ENCODE measurements around the gene RHO. TPM values are rescaled to one million over a fixed set of nuclear protein-coding genes. Genes with fewer than 3 reads are reported as not detected.
"Not testable (repeated sequence)": the region's sequence is repeated elsewhere in the genome, so short reads cannot be mapped to it uniquely, and the experiment has no call there.

RHO gene
- total RNA-seq, 3 donors from 2014 or later (not counting 1 experiment from before 2014, with no cell fraction given) = not detected

DNA sequence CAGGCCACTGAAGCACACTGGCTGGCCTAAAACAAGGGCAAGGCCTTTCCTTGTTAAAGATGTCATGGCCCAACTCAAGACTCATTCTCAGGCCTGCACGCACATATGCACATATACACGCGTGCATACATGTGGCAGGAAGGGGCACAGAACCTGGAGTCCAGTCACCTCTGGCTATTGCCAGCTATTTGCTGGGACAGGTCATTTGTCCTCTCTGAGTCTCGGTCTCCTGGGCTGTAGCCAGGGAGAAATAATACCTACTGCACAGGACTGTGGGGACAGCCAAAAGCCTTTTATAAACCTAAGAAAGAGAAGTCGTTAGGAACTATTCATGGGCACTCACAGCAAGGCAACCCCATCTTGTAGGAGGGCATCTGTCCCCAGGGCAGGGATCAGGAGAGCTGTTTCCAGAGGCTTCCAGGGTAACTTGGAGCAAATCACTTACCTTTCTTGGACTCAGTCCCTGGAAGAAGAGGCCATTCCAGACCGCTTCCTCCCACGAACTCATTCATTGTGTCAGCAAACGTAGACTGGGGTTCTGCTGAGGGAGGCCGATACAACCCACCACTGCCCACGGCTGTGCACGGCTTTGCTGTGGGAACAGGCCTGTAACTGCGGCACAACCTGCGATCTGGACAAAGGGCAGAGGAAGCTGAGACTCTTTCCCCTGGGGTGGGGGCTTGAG lies 41.1 kb upstream of the RHO start:
- peaks cover 5% of the 10 kb centered on the region for H3K4me1 ChIP-seq (ENCODE audit: control insufficient read depth, insufficient read depth, low read length)

DNA sequence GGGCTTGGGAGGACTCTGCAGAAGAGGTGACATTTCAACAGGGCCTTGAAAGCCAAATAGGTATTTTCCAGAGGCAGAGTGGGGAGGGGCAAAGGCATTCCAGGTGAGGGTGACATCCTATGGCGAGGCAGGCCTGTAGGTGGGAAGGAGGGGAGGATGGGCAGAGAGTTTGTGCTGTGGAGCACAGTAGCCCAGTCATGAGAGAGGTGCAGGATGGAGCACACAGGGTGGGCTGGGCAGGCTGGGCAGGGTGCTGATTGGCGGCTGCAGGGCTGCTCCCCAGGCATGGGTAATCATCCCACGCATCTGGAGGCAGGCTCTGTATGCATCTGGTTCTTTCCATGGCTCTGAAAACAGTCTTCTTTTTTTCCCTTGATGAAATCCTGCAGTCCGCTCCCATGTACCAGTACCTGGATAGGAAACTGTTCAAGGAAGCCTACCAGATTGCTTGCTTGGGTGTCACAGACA lies 40.5 kb upstream of the RHO start:
- intact Hi-C loops (cut with micrococcal nuclease); ATAC-seq; H3K27me3 Mint-ChIP-seq (ENCODE audit: low read depth in 2 of 2); H3K9me3 Mint-ChIP-seq; H3K9me3 ChIP-seq (ENCODE audit: control insufficient read depth, insufficient read depth, low read length); H3K4me3 ChIP-seq (ENCODE audit: low read length); H3K27me3 ChIP-seq (ENCODE audit: control insufficient read depth, insufficient read depth, low read length); H3K4me1 Mint-ChIP-seq; H3K27ac Mint-ChIP-seq; H3K4me1 ChIP-seq (ENCODE audit: control insufficient read depth, insufficient read depth, low read length); H3K27ac ChIP-seq (ENCODE audit: low read length); H3K4me3 Mint-ChIP-seq; H3K36me3 ChIP-seq (ENCODE audit: control insufficient read depth, insufficient read depth, low read length); H3K36me3 Mint-ChIP-seq; DNase-seq: not testable (repeated sequence)
- 97% methylated on average over 4 of the region's 4 CpGs for WGBS (ENCODE audit: insufficient coverage)

More for the DNA sequence above, 41.1 kb upstream of the RHO start:
- Mint-ChIP-seq H3K9me3 (no peaks in the 10 kb centered on the region), H3K4me1 (peaks cover 0 to 9% of the 10 kb centered on the region in 2 donors), H3K27ac (no peak overlapping the region), H3K36me3 (no peaks in the 10 kb centered on the region), H3K27me3 (ENCODE audit: low read depth in 2 of 2) (no peaks in the 10 kb centered on the region), H3K4me3 (no peak overlapping the region)
- TF ChIP-seq, protein P1, sequence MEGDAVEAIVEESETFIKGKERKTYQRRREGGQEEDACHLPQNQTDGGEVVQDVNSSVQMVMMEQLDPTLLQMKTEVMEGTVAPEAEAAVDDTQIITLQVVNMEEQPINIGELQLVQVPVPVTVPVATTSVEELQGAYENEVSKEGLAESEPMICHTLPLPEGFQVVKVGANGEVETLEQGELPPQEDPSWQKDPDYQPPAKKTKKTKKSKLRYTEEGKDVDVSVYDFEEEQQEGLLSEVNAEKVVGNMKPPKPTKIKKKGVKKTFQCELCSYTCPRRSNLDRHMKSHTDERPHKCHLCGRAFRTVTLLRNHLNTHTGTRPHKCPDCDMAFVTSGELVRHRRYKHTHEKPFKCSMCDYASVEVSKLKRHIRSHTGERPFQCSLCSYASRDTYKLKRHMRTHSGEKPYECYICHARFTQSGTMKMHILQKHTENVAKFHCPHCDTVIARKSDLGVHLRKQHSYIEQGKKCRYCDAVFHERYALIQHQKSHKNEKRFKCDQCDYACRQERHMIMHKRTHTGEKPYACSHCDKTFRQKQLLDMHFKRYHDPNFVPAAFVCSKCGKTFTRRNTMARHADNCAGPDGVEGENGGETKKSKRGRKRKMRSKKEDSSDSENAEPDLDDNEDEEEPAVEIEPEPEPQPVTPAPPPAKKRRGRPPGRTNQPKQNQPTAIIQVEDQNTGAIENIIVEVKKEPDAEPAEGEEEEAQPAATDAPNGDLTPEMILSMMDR (IDR thresholded peaks at IDR 0.05) = no peak
- Histone ChIP-seq H3K27me3 (ENCODE audit: control insufficient read depth, insufficient read depth, low read length) (no peaks in the 10 kb centered on the region), H3K36me3 (ENCODE audit: control insufficient read depth, insufficient read depth, low read length) (no peaks in the 10 kb centered on the region), H3K27ac (ENCODE audit: low read length) (no peak overlapping the region), H3K9me3 (ENCODE audit: control insufficient read depth, insufficient read depth, low read length) (no peaks in the 10 kb centered on the region), H3K4me3 (ENCODE audit: low read length) (no peak overlapping the region)
- DNase-seq = no peak
- no peak for ATAC-seq
- intact Hi-C loops (cut with micrococcal nuclease) = no loop called here
- WGBS (ENCODE audit: insufficient coverage) = 97% methylated on average over 13 of the region's 13 CpGs

DNA sequence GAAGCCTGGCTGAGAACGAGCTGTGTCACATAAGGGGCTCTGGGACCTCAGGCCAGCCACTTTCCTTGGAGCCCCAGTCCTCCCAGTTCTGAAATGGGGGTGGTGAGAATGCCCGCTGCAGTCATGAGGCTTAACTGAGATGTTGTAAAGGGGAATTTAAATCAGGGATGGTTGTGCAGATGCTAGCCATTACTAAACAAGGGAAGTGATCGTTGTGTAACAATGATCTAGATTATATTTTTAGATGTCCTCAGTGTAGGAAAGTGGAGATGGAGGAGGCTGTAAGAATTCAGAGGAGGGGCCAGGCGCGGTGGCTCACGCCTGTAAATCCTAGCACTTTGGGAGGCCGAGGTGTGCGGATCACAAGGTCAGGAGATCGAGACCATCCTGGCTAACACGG lies 39.2 kb upstream of the RHO start:
- H3K27me3 Mint-ChIP-seq (ENCODE audit: low read depth in 2 of 2); DNase-seq; H3K36me3 ChIP-seq (ENCODE audit: control insufficient read depth, insufficient read depth, low read length); H3K9me3 ChIP-seq (ENCODE audit: control insufficient read depth, insufficient read depth, low read length); intact Hi-C loops (cut with micrococcal nuclease); H3K4me3 Mint-ChIP-seq; H3K27me3 ChIP-seq (ENCODE audit: control insufficient read depth, insufficient read depth, low read length); H3K27ac ChIP-seq (ENCODE audit: low read length); H3K27ac Mint-ChIP-seq; H3K36me3 Mint-ChIP-seq; H3K4me1 ChIP-seq (ENCODE audit: control insufficient read depth, insufficient read depth, low read length); H3K4me1 Mint-ChIP-seq; H3K4me3 ChIP-seq (ENCODE audit: low read length); ATAC-seq; H3K9me3 Mint-ChIP-seq: not testable (repeated sequence)
- 91% methylated on average over 10 of the region's 10 CpGs for WGBS (ENCODE audit: insufficient coverage)

DNA sequence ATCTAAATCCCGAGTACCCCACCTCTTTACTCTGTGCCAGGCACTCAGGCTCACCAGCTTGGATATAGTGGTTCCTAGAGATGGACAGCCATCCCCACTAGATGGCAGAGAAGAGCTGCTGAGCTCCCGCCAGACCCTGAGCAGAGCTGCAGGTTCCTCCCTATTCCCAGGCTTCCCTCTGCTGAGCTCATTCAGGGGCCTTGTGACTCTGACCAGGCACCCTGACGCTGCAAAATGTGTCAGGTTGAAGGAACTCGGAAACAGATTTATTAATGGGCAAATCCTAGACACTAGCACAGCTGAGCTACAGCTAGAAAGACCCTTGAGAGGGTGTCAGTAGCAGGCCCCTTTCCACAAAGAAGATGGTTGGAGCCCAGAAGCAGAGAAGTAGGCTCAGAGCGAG lies 38.2 kb upstream of the RHO start:
- intact Hi-C loops (cut with micrococcal nuclease) = loop anchor here (1.0 to 2.0 kb wide), 4 partner anchors 137 to 444 kb away; no protein-coding TSS in a partner anchor
- Mint-ChIP-seq H3K4me1 (peaks cover 0 to 9% of the 10 kb centered on the region in 2 donors), H3K4me3 (no peak overlapping the region), H3K27me3 (ENCODE audit: low read depth in 2 of 2) (no peaks in the 10 kb centered on the region), H3K36me3 (no peaks in the 10 kb centered on the region), H3K9me3 (no peaks in the 10 kb centered on the region), H3K27ac (no peak overlapping the region)
- no peak overlapping the region for H3K4me3 ChIP-seq (ENCODE audit: low read length)
- no peak overlapping the region for H3K27ac ChIP-seq (ENCODE audit: low read length)
- H3K4me1 ChIP-seq (ENCODE audit: control insufficient read depth, insufficient read depth, low read length) = peaks cover 5% of the 10 kb centered on the region
- peak; percentile 87 to 100 (median 99) for ATAC-seq
- 29% methylated on average over 4 of the region's 5 CpGs for WGBS (ENCODE audit: insufficient coverage)
- no peaks in the 10 kb centered on the region for H3K9me3 ChIP-seq (ENCODE audit: control insufficient read depth, insufficient read depth, low read length)
- H3K27me3 ChIP-seq (ENCODE audit: control insufficient read depth, insufficient read depth, low read length) = no peaks in the 10 kb centered on the region
- TF ChIP-seq, protein P1 (IDR thresholded peaks at IDR 0.05) = peak; percentile 94
- no peaks in the 10 kb centered on the region for H3K36me3 ChIP-seq (ENCODE audit: control insufficient read depth, insufficient read depth, low read length)
- peak; percentile 46 to 81 for DNase-seq

DNA sequence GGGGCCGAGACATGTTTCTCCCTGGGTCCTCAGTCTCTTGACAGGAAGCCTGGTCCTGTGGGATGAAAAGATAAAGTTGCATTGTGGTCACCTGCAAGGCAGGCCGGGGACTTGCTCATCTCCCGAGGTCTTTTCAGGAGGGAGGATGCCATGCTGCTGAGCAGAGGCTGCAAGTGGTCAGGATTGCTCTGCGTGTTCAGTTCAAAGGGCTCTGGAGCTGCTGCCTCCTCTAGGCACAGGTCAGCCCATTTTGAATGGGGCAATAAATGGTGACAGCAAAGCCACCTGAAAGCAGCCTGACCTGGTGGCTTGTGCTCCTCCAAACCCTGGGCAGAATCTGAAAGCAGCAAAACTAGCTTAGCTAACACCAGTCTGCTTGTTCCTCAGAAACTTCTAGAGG lies 37.4 kb upstream of the RHO start:
- not testable (repeated sequence) for H3K9me3 Mint-ChIP-seq; DNase-seq; ATAC-seq; H3K27me3 Mint-ChIP-seq (ENCODE audit: low read depth in 2 of 2); H3K36me3 ChIP-seq (ENCODE audit: control insufficient read depth, insufficient read depth, low read length); H3K4me1 Mint-ChIP-seq; H3K27me3 ChIP-seq (ENCODE audit: control insufficient read depth, insufficient read depth, low read length); H3K4me3 ChIP-seq (ENCODE audit: low read length); H3K9me3 ChIP-seq (ENCODE audit: control insufficient read depth, insufficient read depth, low read length); H3K27ac Mint-ChIP-seq; H3K4me1 ChIP-seq (ENCODE audit: control insufficient read depth, insufficient read depth, low read length); H3K36me3 Mint-ChIP-seq; H3K27ac ChIP-seq (ENCODE audit: low read length); H3K4me3 Mint-ChIP-seq
- 87% methylated on average over 4 of the region's 4 CpGs for WGBS (ENCODE audit: insufficient coverage)
- intact Hi-C loops (cut with micrococcal nuclease) = loop anchor here (2.0 kb wide), 1 partner anchor 136 kb away; no protein-coding TSS in a partner anchor

Measured in natural killer cell (primary cell).